GM23338 (cell line): Measurements from ENCODE around the gene KRTAP12-3. TPM values are rescaled to one million over a fixed set of nuclear protein-coding genes. Genes with fewer than 3 reads are reported as not detected.

ENCODE experiments used
- ATAC-seq: fragments of 200-7000 bp; cut with Tn5 transposase; 3 replicates; pipeline ENCODE4 v1.9.1; 2020
- DNase-seq: peaks from one replicate; pipeline ENCODE4 v3.0.0-alpha.2; 2015; ENCODE audit warnings: low spot score
- H2AFZ ChIP-seq: fragments of 200-600 bp; sonication (generic); 2 replicates; pipeline ENCODE4 v1.8.0; 2016; ENCODE audit warnings: antibody characterized with exemption, mild to moderate bottlenecking, moderate library complexity
- H3F3A ChIP-seq: fragments of 200-600 bp; sonication (generic); replicated peaks from 2 replicates; pipeline ENCODE4 v1.8.0; 2017; ENCODE audit warnings: antibody characterized with exemption, mixed run types, low read depth
- H3K27ac ChIP-seq: fragments of 200-600 bp; sonication (generic); 2 replicates; pipeline ENCODE4 v1.6.1; 2016; ENCODE audit warnings: low read depth
- H3K27me3 ChIP-seq: fragments of 200-600 bp; sonication (generic); 2 replicates; pipeline ENCODE4 v1.8.0; 2016; ENCODE audit warnings: mild to moderate bottlenecking, mixed run types, moderate library complexity; ENCODE audit not compliant: insufficient read depth
- H3K36me3 ChIP-seq: fragments of 200-600 bp; sonication (generic); 2 replicates; pipeline ENCODE4 v1.8.0; 2016; ENCODE audit warnings: mild to moderate bottlenecking; ENCODE audit not compliant: insufficient read depth
- H3K4me1 ChIP-seq: fragments of 200-600 bp; sonication (generic); 2 replicates; pipeline ENCODE4 v1.8.0; 2016; ENCODE audit warnings: mild to moderate bottlenecking, moderate library complexity; ENCODE audit not compliant: insufficient read depth
- H3K4me2 ChIP-seq: fragments of 200-600 bp; sonication (generic); 2 replicates; pipeline ENCODE4 v1.7.1; 2017; ENCODE audit warnings: mixed run types
- H3K4me3 ChIP-seq: fragments of 200-600 bp; sonication (generic); 2 replicates; pipeline ENCODE4 v1.6.1; 2016; ENCODE audit warnings: mixed run types
- H3K79me2 ChIP-seq: fragments of 200-600 bp; sonication (generic); replicated peaks from 2 replicates; pipeline ENCODE4 v1.8.0; 2017; ENCODE audit warnings: mild to moderate bottlenecking; ENCODE audit not compliant: insufficient read depth
- H3K9me2 ChIP-seq: fragments of 200-600 bp; sonication (generic); 2 replicates; pipeline ENCODE4 v1.8.0; 2017; ENCODE audit not compliant: insufficient read depth
- H4K20me1 ChIP-seq: fragments of 200-600 bp; sonication (generic); replicated peaks from 2 replicates; pipeline ENCODE4 v1.8.0; 2017; ENCODE audit warnings: mild to moderate bottlenecking; ENCODE audit not compliant: insufficient read depth
- H3K27ac Mint-ChIP-seq: 2 replicates; pipeline ENCODE4 v1.8.0; 2020; ENCODE audit warnings: inconsistent platforms, mild to moderate bottlenecking, moderate library complexity, mixed read lengths
- H3K27me3 Mint-ChIP-seq: 3 replicates; pipeline ENCODE4 v1.8.0; 2022; ENCODE audit warnings: low read depth, mild to moderate bottlenecking, moderate library complexity, mixed read lengths, inconsistent platforms; ENCODE audit not compliant: insufficient read depth, poor library complexity
- H3K36me3 Mint-ChIP-seq: 3 replicates; pipeline ENCODE4 v1.8.0; 2021; ENCODE audit warnings: low read depth, mild to moderate bottlenecking, inconsistent platforms, moderate library complexity, mixed read lengths
- H3K4me1 Mint-ChIP-seq: 3 replicates; pipeline ENCODE4 v1.8.0; 2020; ENCODE audit warnings: mild to moderate bottlenecking, inconsistent platforms, mixed read lengths
- H3K4me3 Mint-ChIP-seq: 3 replicates; pipeline ENCODE4 v1.8.0; 2021; ENCODE audit warnings: moderate library complexity, mild to moderate bottlenecking, inconsistent platforms, mixed read lengths
- H3K9me3 Mint-ChIP-seq: 3 replicates; pipeline ENCODE4 v1.8.0; 2020; ENCODE audit warnings: moderate library complexity, mild to moderate bottlenecking, inconsistent platforms, mixed read lengths
- CREB1 ChIP-seq: fragments of 250-450 bp; sonication (Bioruptor Pico); IDR thresholded peaks from 2 replicates; pipeline ENCODE4 v1.5.0; 2020; ENCODE audit warnings: low read depth, mild to moderate bottlenecking, moderate library complexity
- EZH2 ChIP-seq: fragments of 200-600 bp; sonication (generic); IDR thresholded peaks from one replicate; pipeline ENCODE4 v1.8.0; 2017; ENCODE audit warnings: antibody characterized with exemption, mild to moderate bottlenecking, low read depth; ENCODE audit not compliant: unreplicated experiment
- JUNB ChIP-seq: IDR thresholded peaks from one replicate; pipeline ENCODE4 v1.6.1; 2016; ENCODE audit warnings: antibody characterized with exemption; ENCODE audit not compliant: unreplicated experiment
- NANOG ChIP-seq: IDR thresholded peaks from 2 replicates; pipeline ENCODE4 v1.6.1; 2016; ENCODE audit warnings: antibody characterized with exemption, borderline replicate concordance
- REST ChIP-seq: IDR thresholded peaks from one replicate; pipeline ENCODE4 v1.6.1; 2018; ENCODE audit warnings: antibody characterized with exemption; ENCODE audit not compliant: unreplicated experiment
- STAT1 ChIP-seq: IDR thresholded peaks from one replicate; pipeline ENCODE4 v1.6.1; 2016; ENCODE audit warnings: antibody characterized with exemption; ENCODE audit not compliant: unreplicated experiment
- ZNF331 ChIP-seq: fragments of 250-450 bp; sonication (Bioruptor Pico); IDR thresholded peaks from 2 replicates; pipeline ENCODE4 v1.5.0; 2020; ENCODE audit warnings: low read depth, mild to moderate bottlenecking, moderate library complexity
- polyA plus RNA-seq: library from polyadenylated mRNA; unstranded; fragments of >200 nt; fragmentation: Nextera tagmentation; extraction: Ambion mirVana; gene quantifications from 2 replicates; pipeline ENCODE4 v1.2.1, GENCODE V29; 2016
- total RNA-seq: library from RNA; depleted of rRNA; stranded (reverse); fragments of >200 nt; shearing (Covaris generic); gene quantifications from 2 replicates; pipeline ENCODE4 v1.2.3, GENCODE V29; 2014

The KRTAP12-3 gene
- total and polyA plus RNA-seq, 2 experiments from 2014 or later, result not detected

DNA sequence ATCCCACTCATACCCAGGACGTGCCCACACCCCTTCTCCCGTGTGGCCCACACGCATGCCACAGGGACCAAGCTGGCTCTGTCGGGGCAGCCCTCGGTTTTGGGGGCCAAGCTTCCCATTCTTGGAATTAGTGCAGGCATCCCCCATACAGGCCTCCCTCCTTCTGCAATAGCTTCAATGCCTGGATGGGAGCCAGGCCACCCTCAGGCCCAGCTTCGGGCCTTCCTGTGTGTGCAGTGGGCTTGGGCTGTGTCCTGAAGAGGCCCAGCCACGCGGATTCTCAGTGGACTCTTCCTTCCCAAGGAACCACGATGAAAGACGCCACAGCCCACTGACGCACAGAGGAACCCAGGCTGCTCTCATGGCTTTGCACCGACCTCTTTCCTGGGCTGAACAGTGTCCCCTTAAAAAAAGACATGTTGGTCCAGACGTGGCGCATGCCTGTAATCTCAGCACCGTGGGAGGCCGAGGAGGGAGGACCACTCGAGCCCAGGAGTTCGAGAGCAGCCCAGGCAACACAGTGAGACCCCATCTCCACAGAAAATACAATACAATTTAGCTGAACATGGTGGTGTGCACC is 8.1 kb upstream of the KRTAP12-3 start (continued):
- no peak for TF ChIP-seq REST
- no peak for TF ChIP-seq EZH2

- Histone ChIP-seq H3K27ac (no peak overlapping the region), H4K20me1 (no peaks in the 10 kb centered on the region), H3K79me2 (no peaks in the 10 kb centered on the region), H3K27me3 (no peaks in the 10 kb centered on the region), H3K36me3 (no peaks in the 10 kb centered on the region), H3K4me2 (no peak overlapping the region), H3F3A (no peaks in the 10 kb centered on the region), H3K4me1 (no peaks in the 10 kb centered on the region), H3K4me3 (no peak overlapping the region), H2AFZ (no peak overlapping the region), H3K9me2 (no peaks in the 10 kb centered on the region)
- Mint-ChIP-seq H3K4me3 (no peak overlapping the region), H3K27me3 (peaks cover 11% of the 10 kb centered on the region), H3K27ac (no peak overlapping the region), H3K9me3 (peaks cover 7% of the 10 kb centered on the region; the same call in 1 of the 3 replicates), H3K36me3 (no peaks in the 10 kb centered on the region; the same call in 2 of the 3 replicates), H3K4me1 (peaks cover 10% of the 10 kb centered on the region)
- DNase-seq (no peak), ATAC-seq (no peak)
- TF ChIP-seq JUNB, result no peak
- no peak for TF ChIP-seq ZNF331 (CRISPR knock-in tag)
- no peak for TF ChIP-seq CREB1
These were observed 7.3 kb upstream of the KRTAP12-3 start for GRCh38 chr21:44650265-44650972.

- Mint-ChIP-seq H3K27ac (no peak overlapping the region), H3K27me3 (peaks cover 11% of the 10 kb centered on the region), H3K4me3 (no peak overlapping the region), H3K36me3 (no peaks in the 10 kb centered on the region; the same call in 2 of the 3 replicates), H3K9me3 (peaks cover 4% of the 10 kb centered on the region), H3K4me1 (peaks cover 10% of the 10 kb centered on the region)
- no peak overlapping the region for H2AFZ ChIP-seq
- H3K4me1 ChIP-seq, result no peaks in the 10 kb centered on the region
- H3F3A ChIP-seq, result no peaks in the 10 kb centered on the region
- no peaks in the 10 kb centered on the region for H3K9me2 ChIP-seq
- DNase-seq, result no peak
- H3K36me3 ChIP-seq, result no peaks in the 10 kb centered on the region
- H3K27ac ChIP-seq, result no peak overlapping the region
- no peaks in the 10 kb centered on the region for H3K79me2 ChIP-seq
- H3K27me3 ChIP-seq, result no peaks in the 10 kb centered on the region
- H3K4me2 ChIP-seq, result no peak overlapping the region
- no peaks in the 10 kb centered on the region for H4K20me1 ChIP-seq
- no peak for ATAC-seq
- no peak overlapping the region for H3K4me3 ChIP-seq
- TF ChIP-seq NANOG (no peak), STAT1 (no peak), REST (no peak)
These were observed 6.6 kb upstream of the KRTAP12-3 start for GRCh38 chr21:44650973-44651675.
